Measurements from ENCODE around the gene RTN4R. TPM values are rescaled to one million over a fixed set of nuclear protein-coding genes. Genes with fewer than 3 reads are reported as not detected.

The RTN4R gene
- total RNA-seq, 1 experiment from 2014 or later, result 12.2 TPM

DNA sequence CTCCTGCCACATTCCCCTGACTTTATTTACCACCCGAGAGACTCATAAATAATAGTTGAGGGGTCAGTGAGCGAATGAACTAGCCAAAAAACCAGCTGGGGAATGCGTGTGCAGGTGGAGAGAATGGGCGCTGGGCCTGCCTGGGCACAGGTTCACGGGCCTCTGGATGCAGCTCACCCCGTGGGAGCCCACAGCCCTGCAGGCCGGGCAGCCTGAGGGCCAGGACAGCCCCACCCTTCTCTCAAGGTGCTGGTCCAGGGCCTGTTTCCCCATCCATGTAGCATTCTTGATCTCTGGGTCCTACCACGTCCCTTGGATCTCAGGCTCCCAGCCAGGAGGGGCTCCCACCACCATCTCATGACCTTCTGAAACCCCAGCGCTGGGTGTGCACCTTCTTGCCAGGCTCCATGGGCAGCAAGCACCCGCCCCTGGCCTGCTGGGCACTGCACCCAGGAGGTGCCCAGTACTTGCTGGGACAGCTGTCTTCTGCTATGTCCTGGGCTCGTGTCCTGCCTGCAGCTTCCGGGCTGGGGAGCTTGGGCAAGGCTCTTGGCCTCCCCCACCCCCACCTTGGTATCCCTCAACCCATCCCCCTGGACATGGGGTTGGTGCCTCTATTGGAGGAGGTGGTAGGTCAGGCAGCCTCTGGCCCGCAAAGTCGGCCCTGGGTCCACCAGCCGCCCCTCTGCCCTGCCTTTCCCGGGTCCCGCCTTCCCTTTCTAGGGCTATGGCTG, 74.2 kb downstream of the RTN4R start:
- no peak for DNase-seq
- POLR2A ChIA-PET (ENCODE audit: unreplicated experiment), result no interaction called here
- H3F3A ChIP-seq (ENCODE audit: low read length, unreplicated experiment), result no peaks in the 10 kb centered on the region
- H3K4me3 ChIP-seq (ENCODE audit: low read length), result no peak overlapping the region
- no peaks in the 10 kb centered on the region for H3K9me2 ChIP-seq (replicated peaks; ENCODE audit: low read length)
- H3K4me1 ChIP-seq (ENCODE audit: insufficient read depth, low read length), result no peaks in the 10 kb centered on the region; the same call in 1 of the 2 replicates
- no peak overlapping the region for H2AFZ ChIP-seq (ENCODE audit: low read length)
- H3K36me3 ChIP-seq (ENCODE audit: low read depth, low read length), result no peaks in the 10 kb centered on the region
- no peak for ATAC-seq
- H3K27me3 ChIP-seq (ENCODE audit: low read length), result 0 out of 2 replicates have a peak, but pooled peaks cover 8% of the 10 kb centered on the region
- intact Hi-C loops (cut with micrococcal nuclease), result no loop called here
- CTCF ChIA-PET, result interaction anchor here (0.6 kb wide), 1 partner anchor 34 kb away, joined by 3 read pairs; no protein-coding TSS in a partner anchor
- H4K20me1 ChIP-seq (ENCODE audit: low read length), result no peaks in the 10 kb centered on the region
- no peak overlapping the region for H3K9ac ChIP-seq (ENCODE audit: low read length)
- no peak overlapping the region for H3K4me2 ChIP-seq (ENCODE audit: low read length)
- H3K27ac ChIP-seq (ENCODE audit: low read length), result no peak overlapping the region
- no peaks in the 10 kb centered on the region for H3K79me2 ChIP-seq (ENCODE audit: low read length)
- H3K9me3 ChIP-seq (ENCODE audit: low read length), result no peaks in the 10 kb centered on the region
- no TSS peak for BruUV-seq (replicated peaks)
- TF ChIP-seq EZH2phosphoT487 (IDR thresholded peaks at IDR 0.05; ENCODE audit: borderline replicate concordance, low read length), result no peak
- no peak for TF ChIP-seq EZH2 (IDR thresholded peaks at IDR 0.05; ENCODE audit: low read length, unreplicated experiment)
- TF ChIP-seq, protein P1, sequence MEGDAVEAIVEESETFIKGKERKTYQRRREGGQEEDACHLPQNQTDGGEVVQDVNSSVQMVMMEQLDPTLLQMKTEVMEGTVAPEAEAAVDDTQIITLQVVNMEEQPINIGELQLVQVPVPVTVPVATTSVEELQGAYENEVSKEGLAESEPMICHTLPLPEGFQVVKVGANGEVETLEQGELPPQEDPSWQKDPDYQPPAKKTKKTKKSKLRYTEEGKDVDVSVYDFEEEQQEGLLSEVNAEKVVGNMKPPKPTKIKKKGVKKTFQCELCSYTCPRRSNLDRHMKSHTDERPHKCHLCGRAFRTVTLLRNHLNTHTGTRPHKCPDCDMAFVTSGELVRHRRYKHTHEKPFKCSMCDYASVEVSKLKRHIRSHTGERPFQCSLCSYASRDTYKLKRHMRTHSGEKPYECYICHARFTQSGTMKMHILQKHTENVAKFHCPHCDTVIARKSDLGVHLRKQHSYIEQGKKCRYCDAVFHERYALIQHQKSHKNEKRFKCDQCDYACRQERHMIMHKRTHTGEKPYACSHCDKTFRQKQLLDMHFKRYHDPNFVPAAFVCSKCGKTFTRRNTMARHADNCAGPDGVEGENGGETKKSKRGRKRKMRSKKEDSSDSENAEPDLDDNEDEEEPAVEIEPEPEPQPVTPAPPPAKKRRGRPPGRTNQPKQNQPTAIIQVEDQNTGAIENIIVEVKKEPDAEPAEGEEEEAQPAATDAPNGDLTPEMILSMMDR (conservative IDR thresholded peaks at IDR 0.05; ENCODE audit: low read depth, low read length), result no peak

- Histone ChIP-seq H3K9me2 (replicated peaks; ENCODE audit: low read length) (no peaks in the 10 kb centered on the region), H3K9ac (ENCODE audit: low read length) (no peak overlapping the region), H4K20me1 (ENCODE audit: low read length) (no peaks in the 10 kb centered on the region), H3K27me3 (ENCODE audit: low read length) (0 out of 2 replicates have a peak, but pooled peaks cover 4% of the 10 kb centered on the region), H3F3A (ENCODE audit: low read length, unreplicated experiment) (no peaks in the 10 kb centered on the region), H3K4me2 (ENCODE audit: low read length) (no peak overlapping the region), H3K27ac (ENCODE audit: low read length) (no peak overlapping the region), H3K9me3 (ENCODE audit: low read length) (no peaks in the 10 kb centered on the region), H2AFZ (ENCODE audit: low read length) (no peak overlapping the region), H3K4me1 (ENCODE audit: insufficient read depth, low read length) (no peaks in the 10 kb centered on the region), H3K36me3 (ENCODE audit: low read depth, low read length) (no peaks in the 10 kb centered on the region), H3K79me2 (ENCODE audit: low read length) (no peaks in the 10 kb centered on the region), H3K4me3 (ENCODE audit: low read length) (no peak overlapping the region)
- DNase-seq (no peak), ATAC-seq (no peak)
- ChIA-PET CTCF (no interaction called here), POLR2A (ENCODE audit: unreplicated experiment) (no interaction called here)
- no TSS peak for BruUV-seq (replicated peaks)
- intact Hi-C loops (cut with micrococcal nuclease), result no loop called here
- no peak for TF ChIP-seq EZH2phosphoT487 (IDR thresholded peaks at IDR 0.05; ENCODE audit: borderline replicate concordance, low read length)
- TF ChIP-seq, protein P1 (conservative IDR thresholded peaks at IDR 0.05; ENCODE audit: low read depth, low read length), result no peak
- TF ChIP-seq EZH2 (IDR thresholded peaks at IDR 0.05; ENCODE audit: low read length, unreplicated experiment), result no peak
Measured at GRCh38 chr22:20192972-20193760, 75.0 kb downstream of the RTN4R start.

Data from PC-3 (cell line).